Activated T-cell treated with anti-CD3 and anti-CD28 coated beads for 4 hours (primary cell): Measurements from ENCODE around the gene MTHFD1L.
"Not testable (repeated sequence)": the region's sequence is repeated elsewhere in the genome, so short reads cannot be mapped to it uniquely, and the experiment has no call there.

Source experiments
- DNase-seq: peaks from one replicate; pipeline ENCODE4 v3.0.0-alpha.2; 2020

The MTHFD1L gene

GRCh38 chr6:151101161-151101815 lies 235.8 kb downstream of the MTHFD1L start:
- no peak for DNase-seq

GRCh38 chr6:151101816-151102694 lies 236.6 kb downstream of the MTHFD1L start:
- no peak for DNase-seq

DNA sequence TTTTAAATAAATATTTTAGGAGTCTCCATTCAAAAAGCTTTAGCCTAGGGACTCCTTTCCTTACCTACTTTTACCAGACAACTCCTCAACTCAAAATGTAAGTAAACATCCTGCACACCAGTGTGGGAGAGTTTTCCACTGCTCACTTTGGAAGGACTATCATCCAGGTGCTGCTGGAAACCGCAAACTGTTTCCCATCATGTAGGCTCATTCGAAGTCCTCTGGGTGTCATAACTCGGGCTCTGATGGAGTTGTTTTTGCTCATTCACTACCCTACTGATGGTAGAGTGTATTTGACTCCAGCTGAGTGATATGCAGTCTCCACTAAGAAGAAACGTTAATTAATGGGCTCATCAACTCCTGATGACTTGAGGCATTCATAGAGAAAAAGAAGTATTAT lies 237.8 kb downstream of the MTHFD1L start:
- no peak for DNase-seq

GRCh38 chr6:151107897-151108427 lies 242.5 kb downstream of the MTHFD1L start:
- no peak for DNase-seq

- DNase-seq, result no peak
These were observed 243.0 kb downstream of the MTHFD1L start for GRCh38 chr6:151108548-151108947.

DNA sequence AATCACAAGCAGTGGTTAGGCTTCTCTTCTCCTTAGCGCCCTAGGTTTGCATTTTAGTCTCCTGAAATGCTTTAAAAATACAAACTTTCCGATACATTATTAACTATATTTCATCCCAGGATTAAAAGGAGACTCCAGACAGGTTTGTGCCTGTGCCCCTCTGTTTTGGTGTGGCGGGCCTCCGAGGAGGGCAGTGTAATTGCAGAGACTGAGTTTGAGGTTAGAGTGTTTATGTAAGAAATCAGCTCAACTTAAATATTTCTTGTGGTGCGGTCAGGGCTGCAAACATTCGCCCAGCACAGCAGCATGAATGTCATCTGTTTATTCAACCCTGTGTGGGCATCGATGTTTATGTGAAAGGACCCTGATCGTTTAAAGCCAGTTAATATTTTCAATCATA lies 243.9 kb downstream of the MTHFD1L start:
- no peak for DNase-seq

DNA sequence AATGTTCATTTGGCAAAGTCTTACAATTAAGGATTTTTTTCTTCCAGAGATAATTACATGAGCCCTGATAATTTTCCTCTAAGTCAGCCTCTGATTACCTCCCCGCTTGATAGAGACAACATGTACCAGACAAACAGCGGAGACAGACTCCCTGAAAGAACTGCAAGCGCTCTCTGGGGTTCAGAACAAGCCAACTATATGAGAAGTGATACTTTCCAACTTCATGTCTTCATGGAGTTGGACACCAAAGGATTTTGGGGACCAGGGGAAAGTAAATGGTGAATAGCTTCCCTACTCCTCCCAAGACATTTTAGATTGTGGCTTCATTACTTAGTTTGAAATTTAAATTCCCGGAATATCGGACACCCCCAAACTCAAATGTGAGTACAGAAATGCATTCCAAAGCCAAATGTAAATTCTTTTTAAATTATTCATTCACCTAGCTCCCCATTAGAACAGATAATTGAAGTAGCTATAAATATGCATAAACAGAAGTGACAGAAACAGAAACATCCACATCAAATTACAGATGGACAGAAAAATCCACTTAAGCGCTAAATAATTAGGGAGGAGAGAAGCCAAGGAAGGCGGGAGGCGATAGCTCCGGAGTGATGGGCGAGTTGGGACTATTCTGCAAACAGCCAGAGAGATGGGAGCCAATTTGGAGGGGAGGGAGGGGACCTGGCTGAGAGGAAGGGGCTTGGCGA lies 244.5 kb downstream of the MTHFD1L start:
- no peak for DNase-seq

GRCh38 chr6:151110576-151110905 lies 245.0 kb downstream of the MTHFD1L start:
- DNase-seq, result no peak

GRCh38 chr6:151111670-151112069 lies 246.2 kb downstream of the MTHFD1L start:
- no peak for DNase-seq

- no peak for DNase-seq
These were observed 246.6 kb downstream of the MTHFD1L start for GRCh38 chr6:151112130-151112529.

GRCh38 chr6:151112884-151113283 lies 247.4 kb downstream of the MTHFD1L start:
- DNase-seq, result not testable (repeated sequence)

- DNase-seq, result no peak
These were observed 248.1 kb downstream of the MTHFD1L start for GRCh38 chr6:151113641-151114040.

- no peak for DNase-seq
These were observed 253.1 kb downstream of the MTHFD1L start for GRCh38 chr6:151118461-151119123.

GRCh38 chr6:151119823-151120524 lies 254.5 kb downstream of the MTHFD1L start:
- no peak for DNase-seq

GRCh38 chr6:151121900-151122299 lies 256.4 kb downstream of the MTHFD1L start:
- DNase-seq, result no peak

DNA sequence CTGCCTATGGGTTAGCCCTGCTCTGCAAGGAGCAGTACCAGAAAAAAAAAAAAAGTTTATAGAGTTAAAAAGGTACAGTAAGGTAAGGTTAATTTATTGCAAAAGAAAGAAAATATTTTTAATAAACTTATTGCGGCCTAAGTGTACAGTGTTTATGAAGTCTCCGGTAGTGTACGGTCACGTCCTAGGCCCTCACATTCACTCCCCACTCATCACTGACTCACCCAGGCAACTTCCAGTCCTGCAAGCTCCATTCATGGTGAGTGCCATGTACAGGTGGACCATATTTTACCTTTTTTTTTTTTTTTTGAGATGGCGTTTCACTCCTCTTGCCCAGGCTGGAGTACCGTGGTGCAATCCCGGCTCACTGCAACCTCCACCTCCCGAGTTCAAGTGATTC lies 258.1 kb downstream of the MTHFD1L start:
- DNase-seq, result not testable (repeated sequence)

GRCh38 chr6:151125242-151125641 lies 259.7 kb downstream of the MTHFD1L start:
- DNase-seq, result not testable (repeated sequence)

DNA sequence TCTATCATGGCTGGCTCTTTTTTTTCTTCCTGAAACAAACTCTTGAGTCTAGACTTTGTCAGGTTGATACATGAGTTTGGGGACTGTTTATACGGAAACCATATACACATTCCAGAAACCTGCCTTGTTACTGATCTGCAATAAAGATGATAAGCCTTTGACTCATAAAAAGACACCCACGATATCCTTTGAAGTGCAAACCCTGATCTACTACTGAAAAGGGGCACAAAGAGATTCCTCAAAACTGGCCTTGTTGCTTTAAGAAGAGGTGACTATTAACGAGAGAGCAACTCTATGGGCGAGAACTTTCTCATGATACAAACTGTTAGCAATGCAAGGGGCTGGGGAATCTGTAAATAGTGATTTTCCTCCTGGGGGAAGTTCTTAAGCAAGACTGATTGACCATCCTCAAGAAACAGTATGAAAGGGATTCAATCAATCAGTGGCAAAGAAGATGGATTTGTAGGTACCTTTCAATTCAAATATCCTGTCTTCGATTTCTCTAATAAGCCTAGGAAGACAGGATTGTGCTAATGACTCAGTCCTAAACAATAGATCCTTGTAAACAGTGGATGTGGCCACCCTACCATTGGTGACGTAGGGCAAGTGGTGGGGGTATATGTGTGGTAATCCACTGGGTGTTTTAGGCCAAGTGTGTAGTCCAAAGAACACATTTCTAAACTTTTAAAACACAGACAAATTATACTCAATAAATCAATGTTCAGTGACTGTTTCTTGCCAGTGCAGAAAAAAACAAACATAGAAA lies 260.3 kb downstream of the MTHFD1L start:
- not testable (repeated sequence) for DNase-seq

- DNase-seq, result not testable (repeated sequence)
These were observed 260.9 kb downstream of the MTHFD1L start for GRCh38 chr6:151126417-151126724.

GRCh38 chr6:151127133-151127798 lies 261.8 kb downstream of the MTHFD1L start:
- DNase-seq, result not testable (repeated sequence)

DNA sequence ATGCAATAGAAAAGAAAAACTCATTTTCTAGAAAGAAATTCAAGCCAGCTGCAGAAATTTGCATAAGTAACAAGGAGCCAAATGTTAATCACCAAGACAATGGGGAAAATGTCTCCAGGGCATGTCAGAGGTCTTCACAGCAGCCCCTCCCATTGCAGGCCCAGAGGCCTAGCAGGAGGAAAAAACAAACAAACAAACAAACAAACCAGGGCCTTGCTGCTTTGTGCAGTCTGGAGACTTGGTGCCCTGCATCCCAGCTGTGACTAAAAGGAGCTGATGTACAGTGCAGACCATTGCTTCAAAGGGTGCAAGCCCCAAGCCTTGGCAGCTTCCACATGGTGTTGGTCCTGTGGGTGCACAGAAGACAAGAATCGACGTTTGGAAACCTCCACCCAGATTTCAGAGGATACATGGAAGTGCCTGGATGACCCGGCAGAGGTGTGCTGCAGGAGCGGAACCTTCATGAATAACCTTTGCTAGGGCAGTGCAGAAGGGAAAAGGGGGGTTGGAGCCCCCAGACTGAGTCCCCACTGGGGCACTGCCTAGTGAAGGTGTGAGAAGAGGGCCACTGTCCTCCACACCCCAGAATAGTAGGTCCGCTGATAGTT lies 263.4 kb downstream of the MTHFD1L start:
- DNase-seq, result no peak
